CD14-positive monocyte (primary cell): Measurements from ENCODE around the gene RBM44. TPM values are rescaled to one million over a fixed set of nuclear protein-coding genes. Genes with fewer than 3 reads are reported as not detected.

ENCODE experiments used
- DNase-seq, 3 donors: peaks; one replicate each; pipeline ENCODE4 v3.0.0-alpha.2; 2011 to 2022
- H2AFZ ChIP-seq: 2 replicates; pipeline ENCODE4 v1.6.0; 2012; ENCODE audit warnings: mild to moderate bottlenecking, low read depth, low read length, inconsistent platforms; ENCODE audit not compliant: insufficient read depth, poor library complexity, severe bottlenecking
- H3K27ac ChIP-seq, 2 donors: 1 replicate in 1 of 2; 2 replicates in 1 of 2; pipeline ENCODE4 v1.5.1; 2012 to 2013; ENCODE audit warnings: low read length in 2 of 2, control low read depth in 1 of 2, inconsistent platforms in 1 of 2, low read depth in 1 of 2, mild to moderate bottlenecking in 1 of 2
- H3K27me3 ChIP-seq, 2 donors: one replicate each; pipeline versions ENCODE4 v1.6.0 to v1.6.1; 2011 to 2013; ENCODE audit warnings: low read length in 2 of 2; ENCODE audit not compliant: control insufficient read depth in 2 of 2, insufficient read depth in 2 of 2
- H3K36me3 ChIP-seq, 2 donors: replicated peaks in 1 of 2; 1 replicate in 1 of 2; 2 replicates in 1 of 2; pipeline versions ENCODE4 v1.5.1 to v1.6.1; 2012 to 2013; ENCODE audit warnings: low read length in 2 of 2, control low read depth in 1 of 2, inconsistent platforms in 1 of 2, mild to moderate bottlenecking in 1 of 2; ENCODE audit not compliant: insufficient read depth in 2 of 2, control insufficient read depth in 1 of 2
- H3K4me1 ChIP-seq, 2 donors: 1 replicate in 1 of 2; 2 replicates in 1 of 2; pipeline versions ENCODE4 v1.5.1 to v1.6.1; 2012 to 2013; ENCODE audit warnings: low read length in 2 of 2, control low read depth in 1 of 2, inconsistent platforms in 1 of 2, mild to moderate bottlenecking in 1 of 2, moderate library complexity in 1 of 2; ENCODE audit not compliant: insufficient read depth in 2 of 2, control insufficient read depth in 1 of 2
- H3K4me2 ChIP-seq: replicated peaks from 2 replicates; pipeline ENCODE3; 2012; ENCODE audit warnings: low read length, moderate library complexity, mild to moderate bottlenecking; ENCODE audit not compliant: poor library complexity, severe bottlenecking; ENCODE audit errors: extremely low read depth
- H3K4me3 ChIP-seq, 3 experiments: fragments of 200-600 bp in 1 of 3; sonication (generic) in 1 of 3; replicated peaks in 1 of 3; 1 replicate in 2 of 3; 2 replicates in 1 of 3; pipeline ENCODE4 v1.5.1; 2011 to 2013; ENCODE audit warnings: low read length in 3 of 3, mild to moderate bottlenecking in 3 of 3, control low read depth in 2 of 3, low read depth in 2 of 3, inconsistent platforms in 1 of 3, moderate library complexity in 1 of 3
- H3K79me2 ChIP-seq: 2 replicates; pipeline ENCODE4 v1.6.0; 2012; ENCODE audit warnings: mild to moderate bottlenecking, control low read depth, inconsistent platforms, low read length, moderate library complexity; ENCODE audit not compliant: insufficient read depth
- H3K9ac ChIP-seq: 2 replicates; pipeline ENCODE4 v1.6.0; 2017; ENCODE audit warnings: low read length, mild to moderate bottlenecking; ENCODE audit not compliant: insufficient read depth, poor library complexity, severe bottlenecking
- H3K9me3 ChIP-seq, 2 donors: replicated peaks in 1 of 2; 1 replicate in 1 of 2; 2 replicates in 1 of 2; pipeline versions ENCODE4 v1.5.1 to v1.6.1; 2012 to 2013; ENCODE audit warnings: low read length in 2 of 2, control low read depth in 1 of 2; ENCODE audit not compliant: control insufficient read depth in 1 of 2, insufficient read depth in 1 of 2
- H4K20me1 ChIP-seq: 2 replicates; pipeline ENCODE4 v1.6.0; 2012; ENCODE audit warnings: mild to moderate bottlenecking, low read length, control low read depth, moderate library complexity; ENCODE audit not compliant: insufficient read depth
- H3K27ac Mint-ChIP-seq, 7 donors: one replicate each; pipeline ENCODE4 v1.8.0; 2020; ENCODE audit warnings: mild to moderate bottlenecking in 7 of 7, mixed read lengths in 7 of 7, moderate library complexity in 6 of 7, inconsistent platforms in 2 of 7
- H3K27me3 Mint-ChIP-seq, 3 donors: one replicate each; pipeline ENCODE4 v1.8.0; 2021 to 2022; ENCODE audit warnings: low read depth in 3 of 3, mild to moderate bottlenecking in 3 of 3, mixed read lengths in 3 of 3, moderate library complexity in 3 of 3, inconsistent platforms in 1 of 3
- H3K36me3 Mint-ChIP-seq, 2 donors: one replicate each; pipeline ENCODE4 v1.8.0; 2020; ENCODE audit warnings: mixed read lengths in 2 of 2, inconsistent platforms in 1 of 2, mild to moderate bottlenecking in 1 of 2
- H3K4me1 Mint-ChIP-seq: one replicate; pipeline ENCODE4 v1.8.0; 2020; ENCODE audit warnings: mild to moderate bottlenecking, mixed read lengths
- H3K4me3 Mint-ChIP-seq, 2 donors: one replicate each; pipeline ENCODE4 v1.8.0; 2020; ENCODE audit warnings: mild to moderate bottlenecking in 2 of 2, mixed read lengths in 2 of 2, moderate library complexity in 1 of 2
- H3K9me3 Mint-ChIP-seq, 7 donors: one replicate each; pipeline ENCODE4 v1.8.0; 2020 to 2022; ENCODE audit warnings: mixed read lengths in 7 of 7, mild to moderate bottlenecking in 6 of 7, moderate library complexity in 6 of 7, inconsistent platforms in 2 of 7
- WGBS: methylation state at CpG from one replicate; pipeline ENCODE4 v1.1.5; 2013; ENCODE audit warnings: missing lambda C conversion rate; ENCODE audit not compliant: insufficient coverage; 5-methylcytosine and 5-hydroxymethylcytosine counted together
- intact Hi-C, 2 donors: fragments of 100-400 bp; cut with micrococcal nuclease; formaldehyde crosslinking; loops; one replicate each; pipeline versions ENCODE4 v1.15.0 to v1.15.1; 2023
- polyA plus RNA-seq, 3 donors: library from polyadenylated mRNA; depleted of rRNA in 1 of 3; unstranded in 2 of 3; stranded (reverse) in 1 of 3; fragments of 300-500 nt in 2 of 3; fragments of >200 nt in 1 of 3; fragmentation: Illumina TruSeq in 2 of 3; gene quantifications; 1 replicate in 2 of 3; 2 replicates in 1 of 3; pipeline ENCODE4 v1.2.3, GENCODE V29; 2012 to 2021
- TF ChIP-seq, protein P1 (sequence below): fragments of 200-600 bp; IDR thresholded peaks from one replicate; pipeline ENCODE4 v1.8.0; 2022; ENCODE audit warnings: antibody characterized with exemption, mild to moderate bottlenecking

RBM44 gene
- polyA plus RNA-seq, 3 donors: 0.07 to 1.5 TPM; not detected in 1

DNA sequence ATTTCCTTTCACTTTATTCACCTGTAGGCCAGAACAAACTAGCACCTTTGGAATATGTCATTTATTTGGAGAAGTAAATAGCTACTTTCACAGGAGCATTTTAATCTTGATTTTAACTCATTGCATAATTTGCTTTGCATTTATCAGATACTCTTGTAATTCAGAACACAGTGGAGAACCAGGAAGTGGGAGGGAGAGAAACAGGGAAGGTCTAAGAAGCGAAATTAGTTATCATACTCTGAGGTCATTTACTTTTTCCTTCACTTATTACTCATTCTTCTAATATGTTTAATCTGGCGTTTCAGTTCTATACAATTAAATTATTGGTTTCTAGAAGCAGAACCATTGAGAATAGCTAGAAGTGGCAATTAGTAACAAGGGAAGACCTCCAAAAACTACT, 20.7 kb downstream of the RBM44 start:
- no peaks in the 10 kb centered on the region for H3K36me3 ChIP-seq
- no CpG with 5 or more reads among the region's 2 CpGs for WGBS

DNA sequence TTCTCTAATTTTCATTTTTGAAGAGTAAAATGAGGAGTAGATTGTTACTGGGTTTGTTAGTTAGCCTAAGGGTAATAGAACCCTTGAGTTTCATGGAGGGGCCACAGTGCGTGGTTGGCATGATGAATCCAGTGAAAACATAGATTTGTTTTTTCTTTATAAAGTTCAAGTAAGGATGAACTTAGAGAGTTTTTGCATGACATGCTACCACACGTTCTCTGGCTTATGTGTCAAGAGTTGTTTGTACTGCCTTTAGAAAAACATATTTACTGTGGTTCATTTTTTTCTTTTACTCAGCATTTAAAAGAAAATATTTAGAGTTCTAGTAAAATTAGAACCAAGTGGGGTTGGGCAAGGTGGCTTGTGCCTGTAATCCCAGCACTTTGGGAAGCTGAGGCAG, 21.8 kb downstream of the RBM44 start:
- H3K9ac ChIP-seq: no peak overlapping the region
- no peaks in the 10 kb centered on the region for H3K9me3 ChIP-seq
- no CpG with 5 or more reads among the region's 2 CpGs for WGBS
- no peak overlapping the region for H3K4me3 Mint-ChIP-seq
- H3K27ac Mint-ChIP-seq: no peak overlapping the region
- peaks cover 0 to 4% of the 10 kb centered on the region in 2 donors for H3K4me1 ChIP-seq
- peaks cover 10% of the 10 kb centered on the region for H3K4me1 Mint-ChIP-seq
- no peaks in the 10 kb centered on the region for H3K27me3 ChIP-seq
- intact Hi-C loops: no loop called here
- no peaks in the 10 kb centered on the region for H3K9me3 Mint-ChIP-seq
- no peaks in the 10 kb centered on the region for H3K27me3 Mint-ChIP-seq
- no peak overlapping the region for H2AFZ ChIP-seq
- H3K4me2 ChIP-seq: no peak overlapping the region
- no peaks in the 10 kb centered on the region for H4K20me1 ChIP-seq
- no peaks in the 10 kb centered on the region for H3K36me3 ChIP-seq
- DNase-seq: no peak
- no peaks in the 10 kb centered on the region for H3K36me3 Mint-ChIP-seq
- no peak overlapping the region for H3K27ac ChIP-seq
- no peaks in the 10 kb centered on the region for H3K79me2 ChIP-seq
- no peak overlapping the region for H3K4me3 ChIP-seq
- TF ChIP-seq, protein P1, sequence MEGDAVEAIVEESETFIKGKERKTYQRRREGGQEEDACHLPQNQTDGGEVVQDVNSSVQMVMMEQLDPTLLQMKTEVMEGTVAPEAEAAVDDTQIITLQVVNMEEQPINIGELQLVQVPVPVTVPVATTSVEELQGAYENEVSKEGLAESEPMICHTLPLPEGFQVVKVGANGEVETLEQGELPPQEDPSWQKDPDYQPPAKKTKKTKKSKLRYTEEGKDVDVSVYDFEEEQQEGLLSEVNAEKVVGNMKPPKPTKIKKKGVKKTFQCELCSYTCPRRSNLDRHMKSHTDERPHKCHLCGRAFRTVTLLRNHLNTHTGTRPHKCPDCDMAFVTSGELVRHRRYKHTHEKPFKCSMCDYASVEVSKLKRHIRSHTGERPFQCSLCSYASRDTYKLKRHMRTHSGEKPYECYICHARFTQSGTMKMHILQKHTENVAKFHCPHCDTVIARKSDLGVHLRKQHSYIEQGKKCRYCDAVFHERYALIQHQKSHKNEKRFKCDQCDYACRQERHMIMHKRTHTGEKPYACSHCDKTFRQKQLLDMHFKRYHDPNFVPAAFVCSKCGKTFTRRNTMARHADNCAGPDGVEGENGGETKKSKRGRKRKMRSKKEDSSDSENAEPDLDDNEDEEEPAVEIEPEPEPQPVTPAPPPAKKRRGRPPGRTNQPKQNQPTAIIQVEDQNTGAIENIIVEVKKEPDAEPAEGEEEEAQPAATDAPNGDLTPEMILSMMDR: no peak

More for the DNA sequence above, 20.7 kb downstream of the RBM44 start:
- H3K36me3 Mint-ChIP-seq: no peaks in the 10 kb centered on the region
- DNase-seq: peak in 2 of 3 donors; percentile 2 to 17
- Histone ChIP-seq H3K79me2 (no peaks in the 10 kb centered on the region), H3K9me3 (no peaks in the 10 kb centered on the region), H3K27me3 (no peaks in the 10 kb centered on the region), H3K4me1 (peaks cover 0 to 4% of the 10 kb centered on the region in 2 donors), H3K4me2 (no peak overlapping the region), H3K9ac (no peak overlapping the region), H4K20me1 (no peaks in the 10 kb centered on the region), H2AFZ (no peak overlapping the region), H3K27ac (no peak overlapping the region), H3K4me3 (no peak overlapping the region)
- no peak overlapping the region for H3K4me3 Mint-ChIP-seq
- intact Hi-C loops: no loop called here
- peak overlapping the region in 1 of 7 donors; percentile 7 for H3K27ac Mint-ChIP-seq
- H3K27me3 Mint-ChIP-seq: no peaks in the 10 kb centered on the region
- no peaks in the 10 kb centered on the region for H3K9me3 Mint-ChIP-seq
- TF ChIP-seq, protein P1: no peak
- peaks cover 10% of the 10 kb centered on the region for H3K4me1 Mint-ChIP-seq
